ENCODE data around the gene TELO2.

The TELO2 gene

GRCh38 chr16:1469693-1470201, 23.4 kb upstream of the TELO2 start:
- no peak for DNase-seq (ENCODE audit: low read depth in 2 of 2)
- no peak for TF ChIP-seq CTCF (IDR thresholded peaks at IDR 0.05; ENCODE audit: low read depth, low read length)
- no peak overlapping the region for H3K4me3 ChIP-seq (replicated peaks in 1 of 2; ENCODE audit: low read depth in 2 of 2, low read length in 2 of 2)

GRCh38 chr16:1470481-1471251, 22.5 kb upstream of the TELO2 start:
- no peak overlapping the region for H3K4me3 ChIP-seq (replicated peaks in 1 of 2; ENCODE audit: low read depth in 2 of 2, low read length in 2 of 2)
- DNase-seq (ENCODE audit: low read depth in 2 of 2) = peak; percentile 56 to 60
- TF ChIP-seq CTCF (IDR thresholded peaks at IDR 0.05; ENCODE audit: low read depth, low read length) = no peak

- TF ChIP-seq CTCF (IDR thresholded peaks at IDR 0.05; ENCODE audit: low read depth, low read length) = no peak
- DNase-seq (ENCODE audit: low read depth in 2 of 2) = no peak
- H3K4me3 ChIP-seq (replicated peaks in 1 of 2; ENCODE audit: low read depth in 2 of 2, low read length in 2 of 2) = no peak overlapping the region
Measured at GRCh38 chr16:1471569-1472194, 21.5 kb upstream of the TELO2 start.

- no peak for TF ChIP-seq CTCF (IDR thresholded peaks at IDR 0.05; ENCODE audit: low read depth, low read length)
- no peak for DNase-seq (ENCODE audit: low read depth in 2 of 2)
- H3K4me3 ChIP-seq (replicated peaks in 1 of 2; ENCODE audit: low read depth in 2 of 2, low read length in 2 of 2) = no peak overlapping the region
Measured at GRCh38 chr16:1472974-1473373, 20.2 kb upstream of the TELO2 start.

GRCh38 chr16:1474082-1474795, 18.9 kb upstream of the TELO2 start:
- no peak for TF ChIP-seq CTCF (IDR thresholded peaks at IDR 0.05; ENCODE audit: low read depth, low read length)
- peak overlapping the region; percentile 68 to 77 for H3K4me3 ChIP-seq (replicated peaks in 1 of 2; ENCODE audit: low read depth in 2 of 2, low read length in 2 of 2)
- DNase-seq (ENCODE audit: low read depth in 2 of 2) = peak in 1 of 2 donors; percentile 10

- H3K4me3 ChIP-seq (replicated peaks in 1 of 2; ENCODE audit: low read depth in 2 of 2, low read length in 2 of 2) = peak within 1 kb of the TSS; percentile 68 to 77
- no peak for TF ChIP-seq CTCF (IDR thresholded peaks at IDR 0.05; ENCODE audit: low read depth, low read length)
- peak; percentile 85 to 89 for DNase-seq (ENCODE audit: low read depth in 2 of 2)
Measured at GRCh38 chr16:1474796-1475551, 18.2 kb upstream of the TELO2 start, which contains the start of gene CLCN7. CLCN7 (minus strand) TSS chr16:1475028; CDS start chr16:1474974, 54 bp downstream.
